SH-SY5Y (cell line): ENCODE data around the gene DNER.

Source experiments
- GATA2 ChIP-seq: IDR thresholded peaks from 2 replicates; pipeline ENCODE4 v1.6.1; 2011; ENCODE audit warnings: mild to moderate bottlenecking, low read depth, low read length
- GATA3 ChIP-seq: IDR thresholded peaks from 2 replicates; pipeline ENCODE4 v1.6.1; 2011; ENCODE audit warnings: low read depth, mild to moderate bottlenecking, low read length, moderate library complexity

The DNER gene

DNA sequence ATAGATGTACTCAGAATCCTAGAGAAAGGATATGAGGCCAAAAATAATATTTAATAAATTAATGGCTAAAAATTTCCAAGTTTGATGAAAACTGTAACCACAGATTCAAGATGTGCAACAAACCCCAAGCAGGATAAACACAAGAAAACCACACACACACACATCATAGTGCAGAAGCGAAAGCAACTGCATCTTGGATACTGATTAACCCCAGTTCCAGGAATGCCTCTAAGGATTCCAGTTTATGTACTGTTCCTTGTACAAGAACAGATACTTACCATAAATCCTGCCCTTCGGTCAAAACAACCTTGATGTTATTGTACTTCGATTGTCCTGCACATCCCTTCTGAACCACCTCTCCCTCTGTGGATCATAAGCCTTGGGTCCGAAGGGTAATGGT, 320.4 kb downstream of the DNER start:
- TF ChIP-seq GATA3 (no peak), GATA2 (no peak)

- TF ChIP-seq GATA2 (no peak), GATA3 (no peak)
These were observed 322.2 kb downstream of the DNER start for GRCh38 chr2:229392196-229392595.

DNA sequence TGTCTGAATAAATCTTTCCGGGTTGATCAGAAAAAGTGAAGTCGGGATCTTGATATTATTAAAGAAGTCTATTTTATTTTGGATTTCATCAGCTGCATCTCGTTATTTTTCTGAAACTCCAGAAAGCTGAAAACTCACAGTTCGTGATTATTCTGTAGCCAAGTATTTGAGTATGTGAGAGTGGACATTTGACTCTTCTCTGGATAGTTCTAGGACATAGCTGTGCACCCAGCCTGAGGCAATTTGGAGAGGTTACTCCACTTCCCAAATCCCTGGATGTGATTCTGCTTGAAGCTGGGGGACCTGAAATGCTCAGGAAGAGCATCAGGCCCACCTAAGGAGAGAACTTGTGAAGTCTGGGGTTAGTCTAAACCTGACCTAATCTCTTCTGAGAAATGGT, 325.6 kb downstream of the DNER start:
- TF ChIP-seq GATA2, result no peak
- no peak for TF ChIP-seq GATA3

DNA sequence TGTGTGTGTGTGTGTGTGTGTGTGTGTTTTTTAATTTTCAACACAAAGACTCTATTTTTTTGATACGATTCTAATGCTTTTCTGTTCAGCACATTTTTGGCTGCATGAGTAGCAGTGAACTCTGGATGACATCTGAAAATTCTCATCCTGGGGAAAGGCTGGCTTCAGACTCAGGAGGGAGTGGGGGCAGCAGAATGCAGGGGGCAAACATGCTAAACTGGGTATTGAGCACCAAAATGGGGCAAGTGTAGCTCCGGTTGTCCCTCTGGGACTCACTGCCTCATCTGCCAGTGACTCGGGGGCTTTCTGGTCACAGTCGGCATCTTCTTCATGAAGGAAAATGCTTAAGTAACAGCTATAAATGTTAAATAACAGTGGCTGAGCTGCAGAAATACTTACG, 326.5 kb downstream of the DNER start:
- TF ChIP-seq GATA2 (no peak), GATA3 (no peak)

- no peak for TF ChIP-seq GATA3
- TF ChIP-seq GATA2, result no peak
These were observed 334.2 kb downstream of the DNER start for GRCh38 chr2:229380101-229380625.

DNA sequence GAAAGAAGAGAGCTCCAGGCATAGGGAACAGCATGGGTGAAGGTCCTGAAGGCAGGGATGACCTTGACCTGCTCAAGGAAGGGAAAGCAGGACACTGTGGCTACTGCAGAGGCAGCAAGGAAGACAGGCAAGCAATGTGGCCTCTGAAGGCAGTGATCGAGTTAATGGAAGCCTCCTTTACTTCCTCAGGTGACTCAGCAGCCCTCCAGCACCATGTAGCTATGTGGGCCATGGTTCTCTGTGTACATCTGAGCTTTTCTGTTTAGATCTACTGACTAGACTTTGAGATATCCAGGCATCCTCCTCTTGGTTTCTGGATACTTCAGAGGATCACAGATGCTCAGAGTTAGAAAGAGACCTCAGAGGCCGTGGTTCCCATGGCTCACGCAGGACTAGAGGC, 336.0 kb downstream of the DNER start:
- no peak for TF ChIP-seq GATA3
- no peak for TF ChIP-seq GATA2

- TF ChIP-seq GATA2 (no peak), GATA3 (no peak)
These were observed 337.5 kb downstream of the DNER start for GRCh38 chr2:229376866-229377265.

DNA sequence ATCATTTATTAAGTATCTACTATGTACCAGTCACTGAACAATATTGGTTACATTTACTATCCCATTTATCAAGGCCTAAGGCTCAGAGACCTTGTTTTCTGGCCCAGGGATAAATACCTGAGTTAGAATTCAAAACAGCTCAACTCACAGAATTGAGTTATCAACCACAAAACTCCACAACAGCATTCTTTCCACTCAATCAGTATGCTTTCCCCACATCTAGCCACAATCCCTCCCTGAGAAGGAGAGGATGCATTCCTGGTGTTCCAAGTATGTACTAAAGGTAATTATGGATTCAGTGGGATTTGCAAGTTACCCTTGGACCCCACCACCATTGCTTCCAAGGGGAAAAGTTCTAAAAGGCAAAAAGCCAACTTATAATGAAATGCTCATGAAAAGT, 339.1 kb downstream of the DNER start:
- no peak for TF ChIP-seq GATA3
- TF ChIP-seq GATA2, result no peak

DNA sequence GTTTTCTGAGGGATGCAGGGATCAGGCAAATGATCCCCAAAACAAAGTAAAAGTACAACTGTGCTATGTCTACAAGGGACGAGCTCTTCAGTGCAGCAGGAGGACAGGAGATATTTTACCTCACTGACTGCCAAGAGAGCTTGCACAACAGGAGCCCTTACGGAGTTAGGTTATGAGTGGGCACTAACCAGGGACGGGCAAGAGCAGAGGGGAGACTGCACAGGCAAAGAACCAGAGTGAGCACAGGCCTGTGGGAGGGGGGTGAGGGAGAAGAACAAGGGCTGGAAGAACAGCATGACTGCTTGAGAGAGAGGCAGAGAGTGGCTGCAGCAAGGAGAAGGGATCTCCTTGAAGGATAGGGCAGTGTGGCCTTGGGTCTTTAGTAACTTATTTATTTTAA, 342.1 kb downstream of the DNER start:
- TF ChIP-seq GATA3 (no peak), GATA2 (no peak)

GRCh38 chr2:229371086-229371485, 343.3 kb downstream of the DNER start:
- no peak for TF ChIP-seq GATA2
- no peak for TF ChIP-seq GATA3

GRCh38 chr2:229370509-229370908, 343.8 kb downstream of the DNER start:
- TF ChIP-seq GATA2 (no peak), GATA3 (no peak)

- no peak for TF ChIP-seq GATA3
- TF ChIP-seq GATA2, result no peak
These were observed 351.1 kb downstream of the DNER start for GRCh38 chr2:229363185-229363814.

GRCh38 chr2:229350883-229351282, 363.5 kb downstream of the DNER start:
- TF ChIP-seq GATA2, result no peak
- no peak for TF ChIP-seq GATA3

DNA sequence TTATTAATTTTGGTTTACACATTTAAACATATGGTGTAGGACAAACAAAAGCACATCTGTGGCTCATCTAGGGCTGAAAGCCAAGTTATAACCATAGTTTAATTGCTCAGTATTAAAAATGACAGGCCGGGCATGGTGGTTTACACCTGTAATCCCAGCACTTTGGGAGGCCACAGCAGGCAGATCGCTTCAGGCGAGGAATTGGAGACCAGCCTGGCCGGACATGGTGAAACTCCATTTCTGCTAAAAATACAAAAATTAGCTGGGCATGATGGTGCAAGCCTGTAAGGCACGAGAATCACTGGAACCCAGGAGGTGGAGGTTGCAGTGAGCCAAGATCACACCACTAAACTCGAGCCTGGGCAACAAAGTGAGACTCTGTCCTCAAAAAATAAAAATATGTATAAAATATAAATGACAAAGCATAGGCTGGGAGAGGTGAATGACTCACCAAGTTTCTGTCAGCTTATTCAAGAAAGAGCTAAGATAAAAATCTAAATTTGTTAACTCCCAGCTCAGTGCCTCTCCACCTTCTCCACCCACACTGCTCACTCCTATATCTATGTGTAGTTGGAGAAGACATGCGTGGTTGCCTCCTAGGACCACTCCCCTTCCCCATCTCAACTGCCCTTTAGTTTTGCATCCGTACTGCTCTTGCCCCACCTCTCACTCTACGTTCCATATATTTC, 364.1 kb downstream of the DNER start:
- TF ChIP-seq GATA3 (no peak), GATA2 (no peak)

GRCh38 chr2:229348128-229348527, 366.2 kb downstream of the DNER start:
- TF ChIP-seq GATA3 (no peak), GATA2 (no peak)
